ENCODE results near the gene MAJIN.

GRCh38 chr11:64920124-64920523 lies 51.8 kb downstream of the MAJIN start:
- TF ChIP-seq EP300 (IDR thresholded peaks at IDR 0.05) (no peak), CTCF (IDR thresholded peaks at IDR 0.05) (no peak), POLR2AphosphoS5 (IDR thresholded peaks at IDR 0.05) (no peak), POLR2A (IDR thresholded peaks at IDR 0.05) (no peak)
